DND-41 (cell line): ENCODE results near the gene RIMBP3B.
"Not testable (repeated sequence)": the region's sequence is repeated elsewhere in the genome, so short reads cannot be mapped to it uniquely, and the experiment has no call there.

Experiments used
- EZH2 ChIP-seq: IDR thresholded peaks from 3 replicates; pipeline ENCODE4 v1.6.1; 2012; ENCODE audit warnings: borderline replicate concordance, low read depth, mild to moderate bottlenecking, moderate library complexity, low read length, inconsistent platforms; ENCODE audit not compliant: severe bottlenecking
- TF ChIP-seq, protein P1 (sequence below): IDR thresholded peaks from 2 replicates; pipeline ENCODE4 v1.5.1; 2012; ENCODE audit warnings: borderline replicate concordance, low read length, moderate library complexity, mild to moderate bottlenecking; ENCODE audit not compliant: poor library complexity, severe bottlenecking; ENCODE audit errors: extremely low read depth

DNA sequence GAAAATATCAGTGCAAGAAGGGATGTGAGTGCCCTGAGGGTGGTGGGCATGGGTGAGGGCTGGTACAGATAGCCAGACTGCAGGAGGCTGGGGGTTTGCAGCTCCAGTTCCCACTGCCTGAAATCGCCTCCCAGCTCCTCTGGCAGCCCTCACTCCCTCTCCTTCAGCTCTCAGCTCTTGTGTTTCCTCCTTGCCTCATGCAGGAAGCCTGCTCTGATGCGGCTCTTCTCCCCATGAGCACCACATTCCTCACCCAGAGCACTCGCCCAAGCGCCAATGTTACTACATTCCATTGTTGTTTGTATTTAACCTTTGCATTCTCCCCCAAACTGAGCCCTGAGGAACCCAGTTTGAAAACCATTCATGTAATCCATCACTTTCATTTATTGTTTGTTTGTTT, 7.7 kb upstream of the RIMBP3B start:
- TF ChIP-seq, protein P1, sequence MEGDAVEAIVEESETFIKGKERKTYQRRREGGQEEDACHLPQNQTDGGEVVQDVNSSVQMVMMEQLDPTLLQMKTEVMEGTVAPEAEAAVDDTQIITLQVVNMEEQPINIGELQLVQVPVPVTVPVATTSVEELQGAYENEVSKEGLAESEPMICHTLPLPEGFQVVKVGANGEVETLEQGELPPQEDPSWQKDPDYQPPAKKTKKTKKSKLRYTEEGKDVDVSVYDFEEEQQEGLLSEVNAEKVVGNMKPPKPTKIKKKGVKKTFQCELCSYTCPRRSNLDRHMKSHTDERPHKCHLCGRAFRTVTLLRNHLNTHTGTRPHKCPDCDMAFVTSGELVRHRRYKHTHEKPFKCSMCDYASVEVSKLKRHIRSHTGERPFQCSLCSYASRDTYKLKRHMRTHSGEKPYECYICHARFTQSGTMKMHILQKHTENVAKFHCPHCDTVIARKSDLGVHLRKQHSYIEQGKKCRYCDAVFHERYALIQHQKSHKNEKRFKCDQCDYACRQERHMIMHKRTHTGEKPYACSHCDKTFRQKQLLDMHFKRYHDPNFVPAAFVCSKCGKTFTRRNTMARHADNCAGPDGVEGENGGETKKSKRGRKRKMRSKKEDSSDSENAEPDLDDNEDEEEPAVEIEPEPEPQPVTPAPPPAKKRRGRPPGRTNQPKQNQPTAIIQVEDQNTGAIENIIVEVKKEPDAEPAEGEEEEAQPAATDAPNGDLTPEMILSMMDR, result not testable (repeated sequence)
- not testable (repeated sequence) for TF ChIP-seq EZH2
